CD14-positive monocyte (primary cell): ENCODE data around the gene KIAA0753. TPM values are rescaled to one million over a fixed set of nuclear protein-coding genes. Genes with fewer than 3 reads are reported as not detected.

Experiments used
- DNase-seq, 3 donors: peaks; one replicate each; pipeline ENCODE4 v3.0.0-alpha.2; 2011 to 2022
- H2AFZ ChIP-seq: 2 replicates; pipeline ENCODE4 v1.6.0; 2012; ENCODE audit warnings: mild to moderate bottlenecking, low read depth, low read length, inconsistent platforms; ENCODE audit not compliant: insufficient read depth, poor library complexity, severe bottlenecking
- H3K27ac ChIP-seq, 2 donors: 1 replicate in 1 of 2; 2 replicates in 1 of 2; pipeline ENCODE4 v1.5.1; 2012 to 2013; ENCODE audit warnings: low read length in 2 of 2, control low read depth in 1 of 2, inconsistent platforms in 1 of 2, low read depth in 1 of 2, mild to moderate bottlenecking in 1 of 2
- H3K27me3 ChIP-seq, 2 donors: one replicate each; pipeline versions ENCODE4 v1.6.0 to v1.6.1; 2011 to 2013; ENCODE audit warnings: low read length in 2 of 2; ENCODE audit not compliant: control insufficient read depth in 2 of 2, insufficient read depth in 2 of 2
- H3K36me3 ChIP-seq, 2 donors: replicated peaks in 1 of 2; 1 replicate in 1 of 2; 2 replicates in 1 of 2; pipeline versions ENCODE4 v1.5.1 to v1.6.1; 2012 to 2013; ENCODE audit warnings: low read length in 2 of 2, control low read depth in 1 of 2, inconsistent platforms in 1 of 2, mild to moderate bottlenecking in 1 of 2; ENCODE audit not compliant: insufficient read depth in 2 of 2, control insufficient read depth in 1 of 2
- H3K4me1 ChIP-seq, 2 donors: 1 replicate in 1 of 2; 2 replicates in 1 of 2; pipeline versions ENCODE4 v1.5.1 to v1.6.1; 2012 to 2013; ENCODE audit warnings: low read length in 2 of 2, control low read depth in 1 of 2, inconsistent platforms in 1 of 2, mild to moderate bottlenecking in 1 of 2, moderate library complexity in 1 of 2; ENCODE audit not compliant: insufficient read depth in 2 of 2, control insufficient read depth in 1 of 2
- H3K4me2 ChIP-seq: replicated peaks from 2 replicates; pipeline ENCODE3; 2012; ENCODE audit warnings: low read length, moderate library complexity, mild to moderate bottlenecking; ENCODE audit not compliant: poor library complexity, severe bottlenecking; ENCODE audit errors: extremely low read depth
- H3K4me3 ChIP-seq, 3 experiments: fragments of 200-600 bp in 1 of 3; sonication (generic) in 1 of 3; replicated peaks in 1 of 3; 1 replicate in 2 of 3; 2 replicates in 1 of 3; pipeline ENCODE4 v1.5.1; 2011 to 2013; ENCODE audit warnings: low read length in 3 of 3, mild to moderate bottlenecking in 3 of 3, control low read depth in 2 of 3, low read depth in 2 of 3, inconsistent platforms in 1 of 3, moderate library complexity in 1 of 3
- H3K79me2 ChIP-seq: 2 replicates; pipeline ENCODE4 v1.6.0; 2012; ENCODE audit warnings: mild to moderate bottlenecking, control low read depth, inconsistent platforms, low read length, moderate library complexity; ENCODE audit not compliant: insufficient read depth
- H3K9ac ChIP-seq: 2 replicates; pipeline ENCODE4 v1.6.0; 2017; ENCODE audit warnings: low read length, mild to moderate bottlenecking; ENCODE audit not compliant: insufficient read depth, poor library complexity, severe bottlenecking
- H3K9me3 ChIP-seq, 2 donors: replicated peaks in 1 of 2; 1 replicate in 1 of 2; 2 replicates in 1 of 2; pipeline versions ENCODE4 v1.5.1 to v1.6.1; 2012 to 2013; ENCODE audit warnings: low read length in 2 of 2, control low read depth in 1 of 2; ENCODE audit not compliant: control insufficient read depth in 1 of 2, insufficient read depth in 1 of 2
- H4K20me1 ChIP-seq: 2 replicates; pipeline ENCODE4 v1.6.0; 2012; ENCODE audit warnings: mild to moderate bottlenecking, low read length, control low read depth, moderate library complexity; ENCODE audit not compliant: insufficient read depth
- H3K27ac Mint-ChIP-seq, 7 donors: one replicate each; pipeline ENCODE4 v1.8.0; 2020; ENCODE audit warnings: mild to moderate bottlenecking in 7 of 7, mixed read lengths in 7 of 7, moderate library complexity in 6 of 7, inconsistent platforms in 2 of 7
- H3K27me3 Mint-ChIP-seq, 3 donors: one replicate each; pipeline ENCODE4 v1.8.0; 2021 to 2022; ENCODE audit warnings: low read depth in 3 of 3, mild to moderate bottlenecking in 3 of 3, mixed read lengths in 3 of 3, moderate library complexity in 3 of 3, inconsistent platforms in 1 of 3
- H3K36me3 Mint-ChIP-seq, 2 donors: one replicate each; pipeline ENCODE4 v1.8.0; 2020; ENCODE audit warnings: mixed read lengths in 2 of 2, inconsistent platforms in 1 of 2, mild to moderate bottlenecking in 1 of 2
- H3K4me1 Mint-ChIP-seq: one replicate; pipeline ENCODE4 v1.8.0; 2020; ENCODE audit warnings: mild to moderate bottlenecking, mixed read lengths
- H3K4me3 Mint-ChIP-seq, 2 donors: one replicate each; pipeline ENCODE4 v1.8.0; 2020; ENCODE audit warnings: mild to moderate bottlenecking in 2 of 2, mixed read lengths in 2 of 2, moderate library complexity in 1 of 2
- H3K9me3 Mint-ChIP-seq, 7 donors: one replicate each; pipeline ENCODE4 v1.8.0; 2020 to 2022; ENCODE audit warnings: mixed read lengths in 7 of 7, mild to moderate bottlenecking in 6 of 7, moderate library complexity in 6 of 7, inconsistent platforms in 2 of 7
- WGBS: methylation state at CpG from one replicate; pipeline ENCODE4 v1.1.5; 2013; ENCODE audit warnings: missing lambda C conversion rate; ENCODE audit not compliant: insufficient coverage; 5-methylcytosine and 5-hydroxymethylcytosine counted together
- intact Hi-C, 2 donors: fragments of 100-400 bp; cut with micrococcal nuclease; formaldehyde crosslinking; loops; one replicate each; pipeline versions ENCODE4 v1.15.0 to v1.15.1; 2023
- polyA plus RNA-seq, 3 donors: library from polyadenylated mRNA; depleted of rRNA in 1 of 3; unstranded in 2 of 3; stranded (reverse) in 1 of 3; fragments of 300-500 nt in 2 of 3; fragments of >200 nt in 1 of 3; fragmentation: Illumina TruSeq in 2 of 3; gene quantifications; 1 replicate in 2 of 3; 2 replicates in 1 of 3; pipeline ENCODE4 v1.2.3, GENCODE V29; 2012 to 2021
- TF ChIP-seq, protein P1 (sequence below): fragments of 200-600 bp; IDR thresholded peaks from one replicate; pipeline ENCODE4 v1.8.0; 2022; ENCODE audit warnings: antibody characterized with exemption, mild to moderate bottlenecking

Gene KIAA0753
- polyA plus RNA-seq, 3 donors: 1.7 to 6.6 (median 3.5) TPM

- H3K27me3 ChIP-seq: no peaks in the 10 kb centered on the region
- no peak overlapping the region for H3K4me3 Mint-ChIP-seq
- peaks cover 0 to 1% (median 0%) of the 10 kb centered on the region in 3 donors for H3K27me3 Mint-ChIP-seq
- H3K4me3 ChIP-seq: no peak overlapping the region
- no peak overlapping the region for H3K9ac ChIP-seq
- no peak overlapping the region for H3K27ac Mint-ChIP-seq
- H3K79me2 ChIP-seq: no peaks in the 10 kb centered on the region
- TF ChIP-seq, protein P1, sequence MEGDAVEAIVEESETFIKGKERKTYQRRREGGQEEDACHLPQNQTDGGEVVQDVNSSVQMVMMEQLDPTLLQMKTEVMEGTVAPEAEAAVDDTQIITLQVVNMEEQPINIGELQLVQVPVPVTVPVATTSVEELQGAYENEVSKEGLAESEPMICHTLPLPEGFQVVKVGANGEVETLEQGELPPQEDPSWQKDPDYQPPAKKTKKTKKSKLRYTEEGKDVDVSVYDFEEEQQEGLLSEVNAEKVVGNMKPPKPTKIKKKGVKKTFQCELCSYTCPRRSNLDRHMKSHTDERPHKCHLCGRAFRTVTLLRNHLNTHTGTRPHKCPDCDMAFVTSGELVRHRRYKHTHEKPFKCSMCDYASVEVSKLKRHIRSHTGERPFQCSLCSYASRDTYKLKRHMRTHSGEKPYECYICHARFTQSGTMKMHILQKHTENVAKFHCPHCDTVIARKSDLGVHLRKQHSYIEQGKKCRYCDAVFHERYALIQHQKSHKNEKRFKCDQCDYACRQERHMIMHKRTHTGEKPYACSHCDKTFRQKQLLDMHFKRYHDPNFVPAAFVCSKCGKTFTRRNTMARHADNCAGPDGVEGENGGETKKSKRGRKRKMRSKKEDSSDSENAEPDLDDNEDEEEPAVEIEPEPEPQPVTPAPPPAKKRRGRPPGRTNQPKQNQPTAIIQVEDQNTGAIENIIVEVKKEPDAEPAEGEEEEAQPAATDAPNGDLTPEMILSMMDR: no peak
- H3K27ac ChIP-seq: no peak overlapping the region
- intact Hi-C loops: no loop called here
- no peak for DNase-seq
- H3K4me1 Mint-ChIP-seq: peaks cover 13% of the 10 kb centered on the region
- H3K4me2 ChIP-seq: no peak overlapping the region
- peaks cover 0 to 4% of the 10 kb centered on the region in 2 donors for H3K4me1 ChIP-seq
- no peaks in the 10 kb centered on the region for H4K20me1 ChIP-seq
- peaks cover 0 to 1% (median 0%) of the 10 kb centered on the region in 7 donors for H3K9me3 Mint-ChIP-seq
- no peak overlapping the region for H2AFZ ChIP-seq
- peaks cover 59 to 91% of the 10 kb centered on the region in 2 donors for H3K36me3 ChIP-seq
- H3K9me3 ChIP-seq: no peaks in the 10 kb centered on the region
- 80% methylated on average over 1 of the region's 6 CpGs for WGBS
- peaks cover 76 to 87% of the 10 kb centered on the region in 2 donors for H3K36me3 Mint-ChIP-seq
Observed at GRCh38 chr17:6592173-6592572, 48.3 kb downstream of the KIAA0753 start.

DNA sequence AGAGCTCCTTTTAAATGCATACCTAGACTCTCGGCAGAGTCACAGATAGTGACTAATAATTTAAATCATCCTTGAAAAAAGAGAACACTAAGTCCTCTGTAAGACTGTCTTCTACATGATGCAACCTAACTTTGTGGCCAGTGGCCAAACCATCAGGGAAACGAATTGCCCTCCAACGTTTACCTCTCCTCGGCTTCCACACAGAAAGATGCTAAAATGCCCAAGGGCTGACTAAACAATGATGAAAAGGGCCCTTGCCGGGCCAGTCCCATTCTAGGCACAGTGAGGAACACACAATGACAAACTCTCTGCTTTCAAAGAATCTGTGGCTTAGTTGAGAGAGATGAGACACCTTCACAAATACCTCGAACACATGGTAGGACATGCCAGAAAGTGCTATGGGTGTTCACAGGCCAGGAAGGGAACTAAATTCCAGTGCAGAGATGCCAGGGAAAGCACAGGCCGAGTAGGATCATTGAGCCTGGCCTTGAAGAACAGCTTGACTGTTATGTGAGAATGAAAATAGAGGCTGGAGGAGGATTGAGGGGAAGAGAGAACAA lies 48.8 kb downstream of the KIAA0753 start:
- H3K27ac Mint-ChIP-seq: no peak overlapping the region
- peaks cover 0 to 1% (median 0%) of the 10 kb centered on the region in 7 donors for H3K9me3 Mint-ChIP-seq
- peaks cover 0 to 1% (median 0%) of the 10 kb centered on the region in 3 donors for H3K27me3 Mint-ChIP-seq
- peaks cover 0 to under 1% of the 10 kb centered on the region in 2 donors for H3K9me3 ChIP-seq
- H3K79me2 ChIP-seq: no peaks in the 10 kb centered on the region
- no peaks in the 10 kb centered on the region for H3K4me1 ChIP-seq
- H3K4me2 ChIP-seq: no peak overlapping the region
- peaks cover 74 to 86% of the 10 kb centered on the region in 2 donors for H3K36me3 Mint-ChIP-seq
- WGBS: 67% methylated on average over 6 of the region's 7 CpGs
- no peak overlapping the region for H3K9ac ChIP-seq
- TF ChIP-seq, protein P1: no peak
- no peaks in the 10 kb centered on the region for H3K27me3 ChIP-seq
- H3K36me3 ChIP-seq: peaks cover 62 to 92% of the 10 kb centered on the region in 2 donors
- intact Hi-C loops: no loop called here
- H3K4me1 Mint-ChIP-seq: peaks cover 10% of the 10 kb centered on the region
- H4K20me1 ChIP-seq: no peaks in the 10 kb centered on the region
- no peak overlapping the region for H3K4me3 Mint-ChIP-seq
- no peak overlapping the region for H3K4me3 ChIP-seq
- H2AFZ ChIP-seq: no peak overlapping the region
- peak overlapping the region in 1 of 2 donors; percentile 10 for H3K27ac ChIP-seq
- no peak for DNase-seq
